ENCODE measurements around the gene SPATA16.

DNA sequence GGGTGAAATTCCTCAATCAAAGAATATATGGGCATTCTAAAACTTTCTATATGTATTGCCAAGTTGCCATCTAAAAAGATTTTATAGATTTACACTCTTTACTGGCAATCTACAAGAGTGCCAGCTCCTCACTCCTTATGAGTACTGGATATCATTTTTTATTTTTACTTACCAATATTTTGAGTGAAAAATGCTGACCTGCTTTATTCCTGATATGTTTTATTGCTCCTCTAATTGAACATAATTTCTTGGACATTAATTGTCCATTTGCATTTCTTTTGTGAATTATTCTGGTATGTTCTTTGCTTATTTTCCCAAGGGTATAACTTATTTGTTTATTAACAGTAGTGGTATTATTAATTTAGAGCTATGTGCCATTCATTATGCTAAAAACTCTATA lies 293.7 kb downstream of the SPATA16 start:
- TF ChIP-seq, protein P1, sequence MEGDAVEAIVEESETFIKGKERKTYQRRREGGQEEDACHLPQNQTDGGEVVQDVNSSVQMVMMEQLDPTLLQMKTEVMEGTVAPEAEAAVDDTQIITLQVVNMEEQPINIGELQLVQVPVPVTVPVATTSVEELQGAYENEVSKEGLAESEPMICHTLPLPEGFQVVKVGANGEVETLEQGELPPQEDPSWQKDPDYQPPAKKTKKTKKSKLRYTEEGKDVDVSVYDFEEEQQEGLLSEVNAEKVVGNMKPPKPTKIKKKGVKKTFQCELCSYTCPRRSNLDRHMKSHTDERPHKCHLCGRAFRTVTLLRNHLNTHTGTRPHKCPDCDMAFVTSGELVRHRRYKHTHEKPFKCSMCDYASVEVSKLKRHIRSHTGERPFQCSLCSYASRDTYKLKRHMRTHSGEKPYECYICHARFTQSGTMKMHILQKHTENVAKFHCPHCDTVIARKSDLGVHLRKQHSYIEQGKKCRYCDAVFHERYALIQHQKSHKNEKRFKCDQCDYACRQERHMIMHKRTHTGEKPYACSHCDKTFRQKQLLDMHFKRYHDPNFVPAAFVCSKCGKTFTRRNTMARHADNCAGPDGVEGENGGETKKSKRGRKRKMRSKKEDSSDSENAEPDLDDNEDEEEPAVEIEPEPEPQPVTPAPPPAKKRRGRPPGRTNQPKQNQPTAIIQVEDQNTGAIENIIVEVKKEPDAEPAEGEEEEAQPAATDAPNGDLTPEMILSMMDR (IDR thresholded peaks at IDR 0.05; ENCODE audit: borderline replicate concordance, extremely low read depth, low read length, poor library complexity, severe bottlenecking) = no peak
- no peak for TF ChIP-seq EZH2 (IDR thresholded peaks at IDR 0.05; ENCODE audit: borderline replicate concordance, low read depth, low read length, severe bottlenecking)
